ENCODE data around the gene TTC22.

TTC22 gene

GRCh38 chr1:54800899-54801759 lies at the start of gene TTC22:
TSS of gene TTC22 (minus strand) at chr1:54801323. CDS start at chr1:54801163, 160 bp downstream.
- DNase-seq (ENCODE audit: low read depth), result no peak

DNA sequence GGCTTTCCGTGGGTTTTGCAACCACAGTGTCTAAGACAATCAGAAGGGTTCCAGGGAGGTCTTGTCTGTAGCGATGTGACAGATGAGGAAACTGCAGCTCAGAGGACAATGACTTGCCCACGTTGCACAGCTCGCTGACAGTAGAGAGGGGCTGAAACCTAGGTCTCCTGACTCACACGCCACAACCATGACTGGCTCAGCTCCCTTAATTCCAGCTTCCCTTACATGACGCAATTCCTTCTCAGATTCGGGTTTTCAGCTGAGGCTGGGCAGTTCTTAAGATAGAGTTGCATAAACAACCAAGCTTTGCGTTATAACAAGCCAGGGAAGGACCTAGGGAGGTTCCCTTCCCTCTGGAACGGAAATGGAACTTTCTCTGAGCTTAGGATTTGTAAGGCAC lies 49.6 kb upstream of the TTC22 start:
- peak; percentile 78 for DNase-seq (ENCODE audit: low read depth)

DNA sequence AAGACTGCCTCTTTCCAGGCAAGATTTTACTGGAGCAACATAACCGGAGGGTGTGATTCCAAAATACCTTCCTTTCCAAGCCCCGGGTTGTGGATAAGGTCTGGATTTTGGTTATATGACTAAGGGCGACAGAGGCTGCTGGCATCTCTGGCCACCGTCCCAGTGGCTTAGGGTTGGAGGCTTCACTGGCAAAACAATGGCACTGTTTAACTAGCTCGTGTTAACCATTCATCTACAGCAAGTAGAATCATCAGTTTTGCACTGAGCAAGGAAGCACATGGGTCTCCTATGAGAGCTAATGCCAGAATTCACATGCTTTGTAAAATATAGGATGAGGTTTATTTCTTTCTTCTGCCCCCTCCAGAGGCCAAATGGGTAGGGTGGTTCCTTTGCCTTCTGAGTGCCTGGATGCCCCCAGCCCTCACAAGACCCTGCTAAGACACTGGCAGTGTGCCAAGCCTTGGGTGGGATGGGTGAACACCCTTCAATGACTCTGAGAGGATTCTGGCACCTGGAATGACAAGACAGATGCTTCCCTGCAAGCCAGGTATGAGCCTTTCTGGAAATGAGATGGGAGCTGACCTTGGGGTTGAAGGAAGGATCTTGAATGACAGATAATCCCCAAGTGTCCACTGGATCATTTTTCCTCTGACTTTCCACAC lies 49.1 kb upstream of the TTC22 start:
- DNase-seq (ENCODE audit: low read depth), result no peak

GRCh38 chr1:54849219-54850068 lies 48.3 kb upstream of the TTC22 start:
- no peak for DNase-seq (ENCODE audit: low read depth)

- DNase-seq (ENCODE audit: low read depth), result no peak
Observed at GRCh38 chr1:54848134-54848948, 47.2 kb upstream of the TTC22 start.

DNA sequence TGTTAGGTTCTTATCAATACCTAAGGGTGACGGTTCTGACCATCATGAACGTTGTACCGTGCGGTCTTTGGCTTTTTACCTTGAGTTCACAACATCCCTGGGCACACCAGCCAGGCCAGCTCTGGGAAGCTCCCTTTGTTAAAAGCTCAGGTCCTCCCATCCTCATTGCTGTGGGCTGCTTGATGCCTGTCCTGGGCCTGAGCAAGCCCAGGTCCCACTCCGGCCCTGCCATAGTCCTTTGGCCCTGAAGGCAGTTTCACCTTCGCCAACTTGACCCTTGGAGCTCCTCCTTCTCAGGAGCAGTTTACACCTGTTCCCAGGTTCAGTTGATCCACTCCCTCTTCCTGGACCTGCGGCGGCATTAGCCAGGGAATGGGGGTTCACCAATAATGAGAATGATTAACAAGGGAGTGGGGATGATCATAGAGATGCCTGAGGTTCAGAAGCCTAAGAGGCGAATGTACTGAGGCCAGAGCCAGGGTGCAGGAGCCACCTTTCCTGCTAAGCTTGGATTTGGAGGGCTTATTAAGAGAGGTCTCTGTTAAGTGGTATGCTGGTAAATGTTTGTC lies 45.7 kb upstream of the TTC22 start:
- no peak for DNase-seq (ENCODE audit: low read depth)

DNA sequence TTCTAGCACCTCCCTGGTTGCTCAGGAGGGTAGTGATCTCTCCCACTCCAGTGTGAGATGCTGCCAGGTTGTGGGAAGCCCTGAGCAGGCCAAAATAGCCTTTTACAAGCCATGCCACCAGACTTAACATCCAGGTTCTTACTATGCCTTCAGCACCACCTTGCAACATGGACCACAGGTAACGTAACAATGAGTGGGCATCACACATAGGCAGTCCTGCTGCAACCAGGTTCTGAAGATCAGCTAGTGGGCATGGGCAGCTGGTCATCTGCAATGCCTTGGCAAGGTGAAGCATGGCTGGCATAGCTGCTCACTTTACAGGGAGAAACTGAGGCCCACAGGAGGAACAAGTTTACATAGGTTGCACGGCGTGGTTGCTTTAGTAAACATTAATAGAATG lies 45.2 kb upstream of the TTC22 start:
- DNase-seq (ENCODE audit: low read depth), result no peak

GRCh38 chr1:54845772-54846171 lies 44.6 kb upstream of the TTC22 start:
- DNase-seq (ENCODE audit: low read depth), result no peak

DNA sequence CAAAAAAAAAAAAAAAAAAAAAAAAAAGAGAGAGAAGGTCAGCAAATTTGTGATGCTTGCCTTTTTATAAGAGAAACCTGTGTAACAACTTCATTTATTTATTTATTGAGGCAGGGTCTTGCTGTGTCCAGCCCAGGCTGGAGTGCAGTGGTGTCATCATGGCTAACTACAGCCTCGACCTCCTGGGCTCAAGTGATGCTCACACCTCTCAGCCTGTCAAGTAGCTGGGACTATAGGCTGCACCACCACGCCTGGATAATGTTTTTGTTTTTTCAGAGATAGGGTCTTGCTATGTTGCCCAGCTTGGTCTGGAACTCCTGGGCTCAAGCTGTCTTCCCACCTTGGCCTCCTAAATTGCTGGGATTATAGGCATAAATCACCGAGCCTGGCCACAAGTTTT lies 43.4 kb upstream of the TTC22 start:
- DNase-seq (ENCODE audit: low read depth), result no peak

DNA sequence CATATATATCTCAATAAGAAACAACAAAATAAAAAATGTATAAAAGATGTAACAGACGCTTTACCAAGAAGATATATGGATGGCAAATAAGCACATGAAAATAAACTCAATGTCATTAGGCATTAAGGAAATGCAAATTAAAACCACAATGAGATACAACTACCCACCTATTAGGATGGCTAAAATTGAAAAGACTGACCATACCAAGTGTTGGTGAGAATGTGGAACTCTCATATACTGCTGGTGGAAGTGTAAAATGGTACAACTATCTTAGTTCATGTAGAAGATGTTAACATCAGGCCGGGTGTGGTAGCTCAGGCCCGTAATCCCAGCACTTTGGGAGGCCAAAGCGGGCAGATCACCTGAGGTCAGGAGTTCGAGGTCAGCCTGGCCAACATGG lies 42.3 kb upstream of the TTC22 start:
- no peak for DNase-seq (ENCODE audit: low read depth)

DNA sequence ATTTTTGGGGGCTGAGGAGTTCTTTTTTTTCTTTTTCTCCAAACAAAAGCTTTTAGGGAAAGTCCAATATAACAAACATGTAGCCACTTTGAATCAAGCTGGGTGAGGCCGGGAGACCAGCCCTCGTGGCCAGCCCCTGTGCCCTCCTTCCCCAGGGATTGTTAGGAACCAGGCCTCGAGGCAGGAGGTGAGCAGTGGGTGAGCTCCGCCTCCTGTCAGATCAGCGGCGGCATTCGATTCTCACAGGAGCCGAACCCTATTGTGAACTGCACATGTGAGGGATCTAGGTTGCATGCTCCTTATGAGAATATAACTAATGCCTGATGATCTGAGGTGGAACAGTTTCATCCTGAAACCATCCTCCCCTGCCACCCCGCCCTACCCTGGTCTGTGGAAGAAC lies 41.8 kb upstream of the TTC22 start:
- DNase-seq (ENCODE audit: low read depth), result no peak

- DNase-seq (ENCODE audit: low read depth), result no peak
Observed at GRCh38 chr1:54842206-54842915, 41.2 kb upstream of the TTC22 start.

DNA sequence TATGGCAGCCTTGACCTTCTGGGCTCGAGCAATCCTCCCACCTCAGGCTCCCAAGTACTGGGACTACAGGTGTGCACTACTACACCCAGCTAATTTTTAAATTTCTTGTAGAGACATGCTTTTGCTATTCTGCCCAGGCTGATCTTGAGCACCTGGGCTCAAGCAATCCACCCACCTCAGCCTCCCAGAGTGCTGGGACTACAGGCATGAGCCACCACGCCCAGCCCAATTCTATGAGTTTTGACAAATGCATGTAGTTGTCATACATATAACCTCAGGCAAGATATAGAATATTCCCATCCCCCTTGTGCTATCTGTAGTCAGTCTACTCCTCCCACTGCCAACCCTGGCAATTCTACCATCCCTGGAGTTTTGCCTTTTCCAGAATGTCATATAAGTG lies 38.7 kb upstream of the TTC22 start:
- no peak for DNase-seq (ENCODE audit: low read depth)

GRCh38 chr1:54838565-54839180 lies 37.5 kb upstream of the TTC22 start:
- DNase-seq (ENCODE audit: low read depth), result no peak

DNA sequence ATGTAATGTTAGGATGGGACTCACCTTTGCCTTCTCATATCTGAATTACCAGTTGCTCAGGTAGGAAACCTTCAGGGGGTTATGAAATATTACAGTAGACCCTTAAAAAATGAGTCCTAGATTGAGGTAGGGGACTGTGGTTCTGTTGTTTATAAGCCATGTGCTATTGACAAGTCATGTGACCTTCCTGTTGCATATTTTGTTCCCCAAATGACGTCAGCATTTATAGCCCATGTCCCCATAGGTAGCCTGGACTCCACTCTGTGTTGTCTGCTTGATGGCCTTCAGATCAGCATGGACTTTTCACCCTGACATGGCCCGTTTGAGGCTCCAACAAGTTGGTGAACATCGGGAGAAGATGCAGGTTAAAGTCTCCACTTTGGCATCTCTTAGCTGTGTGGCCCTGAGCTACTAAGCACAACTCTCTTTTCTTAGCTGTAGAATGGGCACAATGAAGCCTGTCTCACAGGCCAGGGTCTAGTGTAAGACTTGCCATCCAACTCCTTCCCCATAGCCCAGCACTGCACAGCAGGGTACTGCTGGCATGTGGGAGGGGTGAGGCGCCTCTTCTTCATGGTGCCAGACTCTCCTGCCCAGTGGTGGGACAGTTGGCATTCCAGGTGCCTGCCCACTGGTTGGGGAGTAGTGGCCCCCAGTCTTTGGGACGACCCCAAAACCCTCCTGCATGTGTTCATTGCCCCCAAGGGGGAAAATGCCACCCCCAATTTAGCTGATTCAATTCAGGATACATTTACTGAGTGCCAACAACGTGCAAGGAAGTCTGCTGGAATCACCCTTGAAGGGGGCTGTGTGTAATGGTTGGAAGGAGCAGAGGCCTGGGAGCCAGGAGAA lies 36.1 kb upstream of the TTC22 start:
- DNase-seq (ENCODE audit: low read depth), result no peak

DNA sequence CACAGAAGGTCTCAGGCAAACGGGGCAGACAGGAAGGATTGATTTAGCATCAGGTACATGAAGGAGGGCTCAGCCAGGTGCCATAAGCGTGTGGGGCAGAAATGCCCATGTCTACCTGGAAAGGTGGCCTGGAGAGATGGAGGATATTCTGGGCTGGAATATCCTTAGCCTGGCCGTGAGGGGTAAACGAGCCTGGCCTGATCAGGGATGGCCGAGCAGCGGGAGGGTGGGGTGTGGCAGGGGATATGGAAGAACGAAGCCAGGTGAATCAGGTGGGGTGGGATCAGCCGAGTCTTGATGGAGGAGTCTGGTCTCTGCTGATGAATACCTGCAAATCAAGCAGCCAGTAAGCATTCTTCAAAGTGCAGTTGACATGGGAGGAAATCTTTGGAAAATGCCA lies 35.5 kb upstream of the TTC22 start:
- no peak for DNase-seq (ENCODE audit: low read depth)

DNA sequence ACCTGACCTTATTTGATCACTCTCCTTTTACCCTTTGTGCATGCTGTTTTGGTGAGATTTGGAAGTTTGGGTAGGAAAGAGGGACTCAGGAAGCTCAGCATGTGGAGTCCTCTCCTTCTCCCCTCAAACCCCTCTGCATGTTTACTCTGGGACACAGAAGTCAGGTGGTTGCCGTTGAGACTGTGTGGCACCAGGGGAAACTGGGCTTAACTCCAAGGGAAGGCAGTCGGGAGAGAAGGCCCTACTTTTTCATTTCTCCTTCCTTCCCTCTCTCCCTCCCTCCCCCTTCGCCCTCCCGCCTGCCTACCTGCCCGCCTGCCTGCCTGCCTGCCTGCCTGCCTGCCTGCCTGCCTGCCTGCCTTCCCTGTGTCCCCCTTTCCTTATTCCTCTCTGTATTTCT lies 34.8 kb upstream of the TTC22 start:
- DNase-seq (ENCODE audit: low read depth), result no peak

- no peak for DNase-seq (ENCODE audit: low read depth)
Observed at GRCh38 chr1:54835131-54835898, 34.2 kb upstream of the TTC22 start.

All from GM04504 (cell line).